NCI-H1105 (cell line): ENCODE measurements around the gene NSUN4.
"Not testable (repeated sequence)": the region's sequence is repeated elsewhere in the genome, so short reads cannot be mapped to it uniquely, and the experiment has no call there.

Experiments used
- DNase-seq: peaks from one replicate; lab custom pipeline; 2025; lab: John Stamatoyannopoulos, UW

NSUN4 gene

DNA sequence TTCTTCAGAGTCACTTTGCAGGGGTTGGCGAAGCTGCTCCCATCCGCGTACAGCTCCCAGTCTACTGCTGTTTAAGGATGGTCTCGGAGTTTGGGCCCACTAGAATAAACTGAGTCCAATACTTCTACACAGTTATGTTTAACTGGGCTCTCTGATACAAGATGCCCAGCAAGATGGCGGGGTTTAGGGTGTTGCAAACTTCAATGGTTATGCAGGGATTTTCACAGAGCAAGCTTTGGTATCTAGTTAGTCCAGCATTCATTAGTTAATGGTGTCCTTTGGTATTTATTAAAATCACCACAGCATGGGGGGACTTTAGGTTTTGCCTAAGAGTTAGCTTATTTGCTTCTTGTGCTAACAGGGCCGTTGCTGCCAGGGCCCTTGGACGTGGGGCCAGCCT, 12.4 kb upstream of the NSUN4 start:
- DNase-seq = not testable (repeated sequence)

DNA sequence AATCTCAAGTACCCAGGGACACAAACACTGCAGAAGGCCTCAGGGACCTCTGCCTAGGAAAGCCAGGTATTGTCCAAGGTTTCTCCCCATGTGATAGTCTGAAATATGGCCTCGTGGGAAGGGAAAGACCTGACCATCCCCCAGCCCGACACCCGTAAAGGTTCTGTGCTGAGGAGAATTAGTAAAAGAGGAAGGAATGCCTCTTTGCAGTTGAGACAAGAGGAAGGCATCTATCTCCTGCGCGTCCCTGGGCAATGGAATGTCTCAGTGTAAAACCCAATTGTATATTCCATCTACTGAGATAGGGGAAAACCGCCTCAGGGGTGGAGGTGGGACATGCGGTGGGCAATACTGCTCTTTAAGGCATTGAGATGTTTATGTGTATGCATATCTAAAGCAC, 10.8 kb upstream of the NSUN4 start:
- not testable (repeated sequence) for DNase-seq

DNA sequence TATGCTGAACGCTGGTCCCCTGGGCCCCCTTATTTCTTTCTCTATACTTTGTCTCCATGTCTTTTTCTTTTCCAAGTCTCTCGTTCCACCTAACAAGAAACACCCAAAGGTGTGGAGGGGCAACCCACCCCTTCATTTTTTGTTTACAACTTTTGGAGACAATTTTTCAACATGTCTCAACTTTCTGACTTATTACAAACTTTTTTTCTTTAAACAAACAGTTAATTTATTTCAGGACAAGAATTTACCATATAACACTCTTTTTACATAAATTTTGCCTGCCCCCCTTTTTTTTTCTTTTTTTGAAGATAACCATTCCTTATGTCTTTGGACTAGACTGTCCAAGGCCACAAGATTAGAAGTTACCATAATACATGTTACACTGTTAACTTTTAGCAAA, 10.2 kb upstream of the NSUN4 start:
- not testable (repeated sequence) for DNase-seq

DNA sequence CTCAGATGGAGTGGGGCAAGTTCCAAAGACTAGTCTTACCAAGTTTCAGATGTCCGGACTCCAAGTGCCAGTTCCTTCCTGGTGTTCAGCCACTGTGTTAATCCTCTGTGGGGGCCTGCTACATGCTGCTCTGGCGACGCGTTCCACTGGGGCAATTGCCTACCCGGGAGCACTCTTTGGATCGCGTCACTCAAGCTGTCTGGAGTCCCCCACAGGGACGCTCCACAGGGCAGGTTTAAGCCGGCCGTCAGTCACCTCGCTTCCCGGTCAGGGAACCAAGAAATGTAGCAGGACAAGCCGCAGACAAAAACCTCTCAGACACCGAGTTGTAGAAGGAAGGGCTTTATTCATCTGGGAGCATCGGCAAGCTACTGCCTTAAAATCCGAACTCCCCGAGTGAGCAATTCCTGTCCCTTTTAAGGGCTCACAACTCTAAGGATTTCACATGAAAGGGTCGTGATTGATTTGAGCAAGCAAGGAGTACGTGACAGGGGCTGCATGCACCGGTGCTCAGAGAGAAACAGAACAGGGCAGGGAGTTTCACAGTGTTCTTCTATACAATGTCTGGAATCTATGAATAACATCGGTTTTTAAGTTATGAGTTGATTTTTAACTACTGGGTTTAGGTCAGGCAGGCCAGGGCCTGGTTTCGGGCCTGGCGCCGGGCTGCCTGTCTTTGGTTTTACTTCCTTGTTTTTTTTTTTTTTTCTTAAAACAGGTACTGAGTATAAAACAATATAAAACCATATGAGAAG, 8.6 kb upstream of the NSUN4 start:
- not testable (repeated sequence) for DNase-seq

DNA sequence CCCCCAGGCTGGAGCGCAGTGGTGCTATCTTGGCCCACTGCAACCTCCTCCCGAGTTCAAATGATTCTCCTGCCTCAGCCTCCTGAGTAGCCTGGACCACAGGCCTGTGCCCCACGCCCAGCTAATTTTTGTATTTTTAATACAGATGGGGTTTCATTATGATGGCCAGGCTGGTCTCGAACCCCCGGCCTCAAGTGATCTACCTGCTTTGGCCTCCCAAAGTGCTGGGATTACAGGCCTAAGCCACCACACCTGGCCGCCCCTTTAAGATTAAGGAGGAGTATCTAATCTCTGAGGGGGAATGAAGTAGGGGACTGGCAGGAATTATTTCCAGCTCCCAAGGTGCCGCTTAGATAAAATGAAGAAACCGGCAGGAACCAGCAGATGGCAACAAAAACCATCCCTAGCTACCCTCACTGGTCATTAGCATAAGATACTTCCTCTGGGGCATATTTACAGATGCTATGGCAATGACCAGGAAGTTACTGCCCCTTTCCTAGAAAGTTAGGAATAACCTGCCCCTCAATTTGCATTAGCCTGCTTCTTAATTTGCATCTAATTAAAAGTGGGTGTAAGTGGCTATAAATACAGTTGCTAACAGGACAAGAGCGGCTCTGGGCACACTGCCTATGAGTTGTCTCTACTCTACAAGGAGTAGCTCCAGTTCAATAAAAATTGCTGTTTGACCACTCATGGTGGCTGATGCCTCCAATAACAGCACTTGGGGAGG, 7.1 kb upstream of the NSUN4 start:
- DNase-seq = no peak

DNA sequence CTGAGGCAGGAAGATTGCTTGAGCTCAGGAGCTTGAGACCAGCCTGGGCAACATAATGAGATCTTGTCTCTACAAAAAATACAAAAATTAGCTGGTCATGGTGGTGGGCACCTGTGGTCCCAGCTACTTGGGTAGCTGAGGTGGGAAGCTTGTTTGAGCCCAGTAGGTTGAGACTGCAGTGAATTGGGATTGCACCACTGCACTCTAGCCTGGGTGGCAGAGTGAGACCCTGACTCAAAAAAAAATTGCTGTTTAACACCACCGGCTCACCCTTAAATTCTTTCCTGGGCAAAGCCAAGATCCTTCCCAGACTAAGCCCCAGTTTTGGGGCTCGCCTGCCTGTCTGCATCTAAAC, 6.6 kb upstream of the NSUN4 start:
- no peak for DNase-seq

DNA sequence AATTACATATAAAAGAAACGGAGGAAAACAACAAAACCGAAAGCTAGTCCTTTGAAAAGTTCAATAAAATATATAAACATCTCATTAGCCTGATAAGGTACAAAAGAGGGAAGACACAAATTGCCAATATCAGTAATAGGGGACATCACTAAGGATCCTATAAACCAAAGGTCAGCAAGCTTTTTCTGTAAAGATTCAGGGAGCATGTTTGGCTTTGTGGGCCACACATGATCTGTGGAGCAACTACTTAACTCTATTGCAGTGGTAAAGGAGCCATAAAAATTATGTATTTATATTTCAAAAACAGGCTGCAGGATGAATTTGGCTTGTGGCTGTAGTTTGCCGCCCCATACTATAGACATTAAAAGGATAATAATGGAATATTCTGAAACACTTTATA, 5.5 kb upstream of the NSUN4 start:
- no peak for DNase-seq

DNA sequence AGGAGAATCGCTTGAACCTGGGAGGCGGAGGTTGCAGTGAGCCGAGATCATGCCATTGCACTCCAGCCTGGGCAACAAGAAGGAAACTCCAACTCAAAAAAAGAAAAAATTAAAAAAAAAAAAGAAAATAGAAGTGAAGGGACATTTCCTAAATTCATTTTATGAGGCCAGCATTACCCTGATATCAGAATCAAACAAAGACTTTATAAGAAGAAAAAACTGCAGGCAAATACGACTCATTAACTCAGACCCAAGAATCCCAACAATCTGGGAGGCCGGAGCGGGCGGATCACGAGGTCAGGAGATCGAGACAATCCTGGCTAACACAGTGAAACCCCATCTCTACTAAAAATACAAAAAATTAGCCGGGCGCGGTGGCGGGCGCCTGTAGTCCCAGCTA, 3.2 kb upstream of the NSUN4 start:
- DNase-seq = not testable (repeated sequence)

DNA sequence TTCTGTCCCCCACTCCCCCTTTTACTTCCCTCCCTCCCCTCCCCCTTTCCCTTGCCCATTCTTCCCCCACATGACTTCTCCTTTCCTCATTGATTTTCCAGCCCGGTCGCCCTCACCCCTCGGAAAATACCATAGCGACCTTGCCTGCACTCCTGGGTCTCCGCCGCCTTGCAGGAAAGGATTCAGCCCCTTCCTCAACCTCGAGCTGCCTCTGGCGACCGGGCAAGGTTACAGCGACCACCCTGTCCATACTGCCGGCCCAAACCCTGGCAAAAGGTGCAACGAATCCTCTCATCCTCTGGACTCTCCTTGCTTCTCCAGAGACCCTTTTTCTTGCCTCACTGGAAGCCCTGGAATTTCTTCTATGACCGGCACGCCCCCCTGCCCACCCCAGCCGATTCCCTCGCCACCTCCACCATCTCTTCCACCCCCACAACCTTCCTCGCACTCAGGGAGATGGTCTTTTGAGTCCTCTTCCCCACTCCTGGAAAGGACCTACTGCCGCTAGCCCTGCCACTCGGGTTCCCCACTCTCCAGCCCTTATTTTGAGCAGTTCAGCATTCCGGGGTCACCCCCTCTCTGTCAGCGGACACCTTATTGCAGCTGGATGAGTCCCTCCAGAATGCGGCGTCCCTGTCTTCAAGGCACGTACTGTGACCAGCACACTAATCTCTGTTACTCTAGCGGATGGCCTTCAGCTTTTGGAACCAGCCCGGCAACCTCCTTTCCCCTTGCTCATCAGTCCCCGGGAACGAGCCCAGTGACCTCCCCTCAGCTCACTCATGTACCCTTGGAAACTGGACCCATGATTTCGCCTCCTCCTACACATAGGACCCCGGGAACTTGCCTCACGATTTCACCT, 846 bp downstream of the NSUN4 start:
- DNase-seq = no peak

DNA sequence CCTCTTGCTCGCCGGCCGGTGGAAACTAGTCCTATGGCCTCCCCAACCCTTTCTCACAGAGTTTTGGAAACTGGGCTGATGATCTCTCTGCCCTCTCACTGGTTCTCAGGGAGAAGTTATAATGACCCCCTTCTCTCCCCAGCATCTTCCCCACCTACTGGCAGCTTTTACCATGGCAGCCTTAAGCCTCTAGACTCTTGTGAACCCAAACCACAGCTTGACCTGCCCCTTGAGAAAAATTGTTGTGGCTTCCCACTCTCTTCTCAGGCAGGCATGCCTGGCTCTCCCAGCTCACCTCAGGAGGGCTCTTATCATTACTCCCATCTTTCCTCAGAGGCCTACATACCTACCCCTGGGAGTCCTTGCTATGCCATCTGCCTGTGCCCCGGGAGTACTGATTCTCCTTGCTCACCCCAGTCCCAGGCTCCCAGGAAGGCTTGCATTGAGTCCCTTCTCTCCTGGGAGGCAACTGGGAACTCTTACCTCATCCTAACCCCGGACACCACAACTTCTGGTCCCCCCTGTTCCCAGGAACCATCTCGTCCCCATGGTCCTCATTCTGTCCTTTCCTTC, 1.6 kb downstream of the NSUN4 start:
- DNase-seq = no peak

DNA sequence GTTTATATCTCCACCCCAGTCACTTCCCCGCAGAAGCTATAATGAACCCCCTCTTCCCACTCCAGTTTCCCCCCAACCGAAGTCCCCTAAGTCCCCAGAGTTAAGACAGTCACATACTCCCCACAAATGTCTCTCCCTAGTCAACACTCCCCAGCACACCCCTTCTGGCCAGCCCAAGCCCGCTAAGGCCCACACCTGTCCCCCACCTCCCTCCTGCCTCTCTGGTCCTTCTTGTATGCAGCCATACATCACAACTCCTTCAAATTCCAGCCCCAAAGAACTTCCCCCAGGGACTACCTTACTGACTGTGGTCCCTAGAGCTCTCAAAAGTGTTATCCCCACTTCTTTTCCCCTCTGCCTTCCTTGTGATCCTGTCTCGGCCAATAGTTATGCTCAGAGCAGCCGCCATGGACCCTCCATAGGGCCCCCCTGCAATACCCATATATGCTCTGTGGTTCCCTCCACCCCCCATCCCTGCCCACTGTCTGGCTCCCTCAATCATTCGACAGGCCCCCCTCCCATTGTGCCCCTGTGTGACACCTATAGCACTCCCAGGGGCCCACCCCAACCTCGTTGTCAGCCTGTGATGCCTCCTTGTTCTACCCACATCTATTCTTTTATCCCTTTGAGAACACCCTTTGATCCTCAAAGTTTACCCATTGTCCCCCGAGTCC, 2.2 kb downstream of the NSUN4 start:
- DNase-seq = no peak

DNA sequence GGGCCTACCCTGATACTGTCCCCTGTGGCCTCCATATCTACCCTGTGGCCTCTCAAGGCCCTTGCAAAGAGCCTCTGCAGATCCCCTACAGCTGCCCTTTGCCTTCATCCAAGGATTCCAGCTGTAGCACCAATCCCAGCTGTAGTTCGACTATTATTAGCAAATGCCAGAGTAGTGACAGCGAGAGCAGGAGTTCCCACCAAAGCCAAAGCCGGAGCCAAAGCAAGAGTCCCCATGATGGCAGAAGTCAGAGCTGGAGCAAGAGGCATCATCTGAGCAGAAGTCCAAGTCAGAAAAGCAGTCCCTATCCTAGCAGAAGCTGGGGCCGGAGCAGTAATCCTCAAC, 2.7 kb downstream of the NSUN4 start:
- no peak for DNase-seq

DNA sequence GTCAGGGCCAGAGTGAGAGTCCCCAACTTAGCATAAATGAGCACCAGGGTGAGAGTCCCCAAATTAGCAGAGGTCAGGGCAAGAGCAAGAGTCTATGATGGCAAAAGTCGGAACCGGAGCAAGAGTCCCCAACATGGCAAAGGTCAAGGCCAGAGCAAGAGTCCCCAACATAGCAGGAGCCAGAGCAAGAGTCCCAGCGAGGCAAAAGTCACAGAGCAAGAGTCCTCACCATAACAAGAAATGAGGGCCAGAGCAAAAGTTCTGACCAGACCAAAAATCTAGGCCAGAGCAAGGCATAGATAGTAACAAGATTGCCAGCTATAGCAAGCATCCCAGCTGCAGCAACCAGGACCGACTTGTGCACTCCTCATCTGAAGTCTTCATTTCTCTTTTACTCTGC, 3.1 kb downstream of the NSUN4 start:
- no peak for DNase-seq

DNA sequence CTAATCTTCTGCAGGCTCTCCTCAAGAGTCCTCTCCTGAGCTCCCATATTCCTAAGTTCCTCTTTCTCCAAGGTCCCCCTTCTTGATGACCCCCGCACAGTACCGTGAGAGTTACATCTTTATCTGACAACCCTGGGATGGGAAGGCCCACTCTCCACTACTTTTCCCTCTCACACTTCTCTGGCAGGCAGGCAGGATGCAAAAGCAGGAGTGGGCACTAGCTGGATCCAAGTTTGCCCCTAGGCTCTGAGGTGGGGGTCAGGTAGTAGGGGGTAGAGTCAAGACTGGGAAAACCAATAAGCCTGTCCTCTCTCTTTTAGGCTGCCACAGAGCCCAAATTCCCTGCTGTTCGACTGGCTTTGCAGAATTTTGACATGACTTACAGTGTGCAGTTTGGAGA, 3.9 kb downstream of the NSUN4 start:
- no peak for DNase-seq

DNA sequence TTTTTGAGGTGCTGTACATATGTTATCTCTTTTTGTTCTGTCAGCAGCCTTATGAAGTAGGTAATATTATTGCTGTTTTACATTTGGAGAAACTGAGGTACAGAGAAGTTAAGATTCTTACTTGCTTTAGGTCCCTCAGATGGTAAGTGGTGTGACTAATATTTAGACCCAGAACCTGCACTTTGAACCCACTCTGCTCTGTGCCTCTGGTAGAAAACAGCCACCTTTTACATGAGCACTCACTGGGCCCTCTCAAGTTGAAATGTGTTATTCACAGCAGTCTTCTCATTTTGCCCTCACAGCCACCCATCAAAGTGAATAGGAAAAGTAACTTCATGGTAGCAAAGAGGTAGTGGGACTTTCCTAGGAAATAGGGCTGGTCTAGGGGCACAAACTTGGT, 4.7 kb downstream of the NSUN4 start:
- no peak for DNase-seq

DNA sequence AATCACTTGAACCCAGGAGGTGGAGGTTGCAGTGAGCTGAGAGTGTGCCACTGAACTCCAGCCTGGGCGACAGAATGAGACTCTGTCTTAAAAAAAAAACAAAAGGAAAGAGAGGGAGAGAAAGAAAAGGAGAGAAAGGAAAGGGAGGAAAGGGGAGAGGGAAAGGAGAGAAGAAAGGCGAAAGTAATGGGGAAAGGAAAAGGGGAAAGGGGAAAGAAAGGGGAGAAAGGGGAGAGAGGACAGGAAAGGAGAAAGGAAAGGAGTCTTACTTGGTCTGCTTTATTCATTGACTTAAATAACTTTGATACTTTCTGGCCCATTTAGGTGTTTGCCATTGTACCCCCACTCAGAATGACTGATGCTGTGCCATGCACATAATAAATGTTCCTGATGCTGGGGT, 11.8 kb downstream of the NSUN4 start:
- no peak for DNase-seq

DNA sequence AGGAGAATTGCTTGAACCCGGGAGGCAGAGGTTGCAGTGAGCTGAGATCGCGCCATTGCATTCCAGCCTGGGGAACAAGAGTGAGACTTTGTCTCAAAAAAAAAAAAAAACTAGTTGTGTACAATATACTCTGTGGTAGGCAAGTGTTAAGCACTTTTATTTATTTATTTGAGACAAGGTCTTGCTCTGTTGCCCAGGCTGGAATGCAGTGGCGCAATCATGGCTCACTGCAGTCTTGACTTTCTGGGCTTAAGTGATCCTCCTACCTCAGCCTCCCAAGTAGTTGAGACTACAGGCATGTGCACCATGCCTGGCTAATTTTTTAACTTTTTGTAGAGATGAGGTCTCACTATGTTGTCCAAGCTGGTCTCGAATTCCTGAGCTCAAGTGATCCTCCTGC, 15.3 kb downstream of the NSUN4 start:
- DNase-seq = not testable (repeated sequence)

DNA sequence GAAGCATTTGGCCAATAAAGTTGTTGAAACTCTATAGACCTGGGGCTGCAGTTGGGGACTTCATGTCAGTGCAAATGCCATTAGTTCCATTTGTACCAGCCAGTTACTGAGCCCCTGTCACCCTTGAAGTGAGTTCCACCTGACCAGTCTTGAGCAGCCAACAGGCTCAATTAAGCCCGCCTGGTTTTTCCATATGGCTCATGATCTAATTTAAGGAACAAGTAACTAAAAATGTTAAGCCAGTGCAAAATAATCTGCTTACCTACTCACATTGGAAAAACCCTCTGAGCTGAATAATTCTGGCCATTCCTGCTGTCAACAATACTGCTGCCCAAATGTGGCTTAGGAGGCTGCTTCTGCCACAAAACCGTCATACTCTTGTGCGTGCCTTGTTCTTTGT, 21.6 kb downstream of the NSUN4 start:
- DNase-seq = no peak

DNA sequence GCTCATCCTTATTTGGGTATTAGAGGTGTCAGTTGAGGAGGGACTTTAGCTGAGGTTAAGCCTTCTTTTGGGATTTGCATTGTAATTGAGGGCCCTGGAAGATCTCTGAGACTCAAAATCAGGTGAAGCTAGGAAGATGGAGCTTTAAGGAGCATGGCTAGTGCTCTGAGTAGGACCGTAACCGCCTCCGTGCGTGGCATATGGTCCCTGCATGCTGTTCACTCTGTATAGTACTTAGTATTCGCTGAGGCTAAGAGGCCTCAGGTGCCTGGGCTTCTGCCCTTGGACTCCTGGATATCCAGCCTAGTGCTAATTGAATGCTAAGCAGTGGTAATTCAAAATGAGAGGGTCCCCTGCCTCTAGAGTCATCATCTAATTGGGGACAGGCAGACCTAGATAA, 22.5 kb downstream of the NSUN4 start:
- no peak for DNase-seq

DNA sequence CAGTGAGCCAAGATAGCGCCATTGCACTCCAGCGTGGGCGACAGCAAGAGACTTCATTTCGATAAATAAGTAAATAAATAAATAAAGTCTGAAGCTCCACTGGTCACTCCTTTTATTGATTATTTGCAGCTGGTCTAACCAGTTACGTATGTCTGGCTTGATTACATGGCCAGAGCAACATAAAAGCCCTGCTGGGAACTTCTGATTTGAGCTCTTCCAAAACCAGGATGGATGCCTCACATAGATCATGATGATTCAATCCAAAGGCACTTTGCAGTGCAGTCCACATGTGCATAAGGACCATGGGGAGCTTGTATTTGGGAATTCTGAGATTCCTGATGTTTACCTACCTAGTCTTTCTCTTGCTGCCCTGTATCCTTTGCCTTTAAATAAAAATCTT, 24.0 kb downstream of the NSUN4 start:
- DNase-seq = no peak

DNA sequence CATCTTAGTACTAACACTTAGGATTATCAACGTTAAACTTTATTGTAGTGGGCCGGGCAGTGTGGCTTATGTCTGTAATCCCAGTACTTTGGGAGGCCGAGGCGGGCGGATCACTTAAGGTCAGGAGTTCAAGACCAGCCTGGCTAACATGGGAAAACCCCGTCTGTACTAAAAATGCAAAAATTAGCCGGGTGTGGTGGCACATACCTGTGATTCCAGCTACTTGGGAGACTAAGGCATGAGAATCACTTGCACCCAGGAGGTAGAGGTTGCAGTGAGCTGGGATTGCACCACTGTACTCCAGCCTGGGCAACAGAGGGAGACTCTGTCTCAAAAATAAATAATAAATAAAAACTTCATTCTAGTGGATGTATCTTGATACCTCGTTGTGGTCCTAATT, 25.2 kb downstream of the NSUN4 start:
- not testable (repeated sequence) for DNase-seq

DNA sequence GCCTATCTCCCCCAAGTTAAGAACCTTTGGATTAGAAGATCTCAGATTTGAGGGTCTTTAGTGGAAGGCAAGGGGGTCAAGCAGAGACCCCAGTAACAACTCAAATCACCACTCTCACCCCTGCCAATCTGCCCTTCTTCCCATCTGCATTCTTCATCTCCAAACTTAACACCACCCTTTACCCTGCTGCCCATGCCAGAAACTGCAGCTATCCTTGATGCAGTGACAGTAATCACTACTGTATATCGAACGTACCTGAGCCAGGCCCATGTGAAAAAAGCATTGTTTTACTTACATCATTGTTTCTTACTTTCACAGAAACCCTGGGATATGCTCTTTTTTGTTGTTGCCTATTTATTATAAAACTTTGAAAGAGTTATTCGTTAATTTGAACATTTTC, 26.5 kb downstream of the NSUN4 start:
- no peak for DNase-seq
